Measurements from ENCODE around the gene CCDC186.

The CCDC186 gene

DNA sequence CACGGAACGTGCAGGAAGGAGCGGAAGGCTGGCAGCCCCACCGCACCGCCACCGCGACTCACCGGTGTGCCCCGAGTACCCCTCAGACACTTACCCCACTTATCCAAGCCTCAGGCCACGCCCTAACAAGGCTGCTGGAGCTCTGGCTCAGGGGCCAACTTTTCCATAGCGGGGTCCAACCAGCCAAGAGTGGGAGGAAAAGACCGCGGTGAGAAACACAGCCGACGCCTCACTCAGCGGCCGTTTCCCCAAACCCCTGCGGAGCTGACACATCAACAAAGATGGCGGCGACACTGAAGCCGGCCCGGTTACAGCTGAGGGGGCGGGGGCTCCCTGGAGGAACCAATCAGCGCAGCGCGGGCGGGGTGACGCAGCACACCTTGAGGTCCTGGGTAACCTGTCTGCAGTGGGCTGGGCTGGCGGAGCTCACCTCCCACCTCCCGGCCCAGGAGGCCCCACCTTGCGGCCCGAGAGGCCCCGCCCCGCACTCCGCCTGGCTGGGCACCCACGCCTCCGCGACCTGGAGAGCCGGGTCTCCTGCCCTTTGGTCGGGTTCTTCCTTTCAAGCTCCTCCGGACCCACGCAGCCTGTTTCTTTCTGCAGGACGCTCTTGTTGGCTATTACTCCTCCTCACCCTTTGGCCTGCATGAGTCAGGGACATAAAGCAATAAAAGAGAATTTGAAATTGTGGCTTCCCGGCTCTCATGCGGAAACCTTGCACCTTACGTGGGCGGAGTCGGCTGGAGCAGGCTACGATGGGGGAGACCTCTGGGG is at the start of gene CCDC186:
CCDC186 (minus strand) TSS at position 283 of the 774 bp plus-strand sequence. CDS start 10,935 bp downstream, outside the sequence.
- peak; percentile 35 to 95 (median 84) for DNase-seq

DNA sequence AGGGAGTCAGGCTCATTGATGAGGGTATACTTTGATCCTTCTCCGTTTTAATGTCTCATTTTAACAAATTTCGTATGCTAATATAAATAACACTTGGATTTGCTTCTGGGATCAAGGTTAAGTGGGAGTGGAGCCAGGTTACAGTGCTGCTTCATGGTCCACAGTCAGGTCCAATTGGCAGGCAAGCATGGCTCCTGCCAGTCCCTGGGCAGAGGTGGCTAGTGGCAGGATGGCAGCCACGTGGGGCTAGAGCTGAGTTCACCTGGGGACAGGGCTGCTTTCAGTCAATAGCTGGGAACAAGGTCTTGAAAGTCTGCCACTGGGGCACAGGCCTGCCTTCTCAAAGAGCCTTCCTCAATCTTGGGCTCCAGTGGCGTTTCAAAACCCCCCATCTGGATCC is 49.1 kb upstream of the CCDC186 start:
- DNase-seq: no peak

DNA sequence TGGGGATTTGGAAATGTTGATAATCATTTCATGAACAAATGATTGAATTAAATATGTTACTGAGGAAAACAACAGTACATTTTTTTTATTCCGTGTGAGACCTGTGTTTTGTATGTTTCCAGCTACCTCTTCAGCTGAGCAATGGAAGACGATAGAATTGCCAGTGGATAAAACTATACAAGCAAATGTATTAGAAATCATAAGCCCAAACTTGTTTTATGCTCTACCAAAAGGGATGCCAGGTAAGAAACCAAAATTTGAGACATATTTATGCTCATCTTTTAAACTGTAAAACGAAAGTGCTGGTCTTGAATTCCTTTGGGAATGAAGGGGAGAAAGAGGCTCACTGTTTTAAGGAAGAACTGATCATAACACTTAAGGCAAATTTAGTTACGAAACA is 47.2 kb upstream of the CCDC186 start:
- no peak for DNase-seq

DNA sequence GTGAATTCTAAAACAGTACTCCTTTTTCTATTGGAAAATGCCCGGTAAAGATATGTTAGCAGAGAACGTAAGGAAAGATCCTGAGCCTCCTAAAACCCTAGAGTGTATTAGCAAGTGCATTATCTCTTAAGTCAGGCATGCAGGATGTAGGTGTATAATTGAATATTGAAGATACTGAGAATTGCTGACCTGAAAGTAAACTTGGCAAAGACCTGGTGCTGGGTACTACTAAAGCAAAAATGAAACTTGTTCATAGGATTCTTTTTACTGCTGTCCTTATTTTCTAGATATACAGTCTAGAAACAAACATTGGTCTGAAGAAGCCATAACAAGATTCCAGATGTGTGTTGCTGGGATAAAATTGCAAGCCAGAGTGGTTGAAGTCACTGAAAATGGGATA is 46.3 kb upstream of the CCDC186 start:
- DNase-seq: no peak

DNA sequence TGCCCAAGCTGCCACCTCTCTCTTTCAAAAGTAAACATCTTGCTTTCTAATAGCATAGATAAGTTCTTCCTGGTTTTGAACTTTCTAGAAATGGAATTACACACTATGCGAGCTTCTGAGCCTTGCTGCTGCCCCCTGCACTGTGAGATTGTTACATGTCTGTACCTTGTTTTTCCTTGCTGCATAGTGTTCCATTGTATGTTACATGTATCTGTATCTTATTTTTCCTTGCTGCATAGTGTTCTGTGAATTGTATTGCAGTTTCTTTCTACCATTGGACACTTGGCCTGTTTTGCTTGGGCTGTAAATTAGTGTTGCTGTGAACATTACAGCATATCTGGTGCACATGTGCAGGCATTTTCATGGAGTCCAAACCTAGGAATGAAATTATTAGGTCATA is 41.0 kb upstream of the CCDC186 start:
- no peak for DNase-seq

DNA sequence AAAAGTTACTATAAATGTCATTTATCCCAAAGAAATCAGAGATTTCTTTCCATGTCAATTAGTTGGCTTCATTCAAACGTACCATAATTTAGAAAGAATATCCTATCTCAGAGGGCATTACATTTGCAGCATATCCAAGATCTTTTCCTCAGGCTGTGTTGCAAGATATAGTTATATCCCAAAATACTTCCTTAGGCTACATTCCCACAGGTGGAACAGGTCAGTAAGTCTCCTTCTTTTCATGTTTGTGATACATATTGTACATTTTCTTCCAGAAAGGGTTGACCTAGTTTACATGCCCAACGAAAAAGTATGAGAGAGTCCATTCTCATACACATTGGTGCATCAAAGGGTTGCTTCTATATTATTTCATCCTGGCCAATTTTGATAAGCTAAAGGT is 38.1 kb upstream of the CCDC186 start:
- no peak for DNase-seq

DNA sequence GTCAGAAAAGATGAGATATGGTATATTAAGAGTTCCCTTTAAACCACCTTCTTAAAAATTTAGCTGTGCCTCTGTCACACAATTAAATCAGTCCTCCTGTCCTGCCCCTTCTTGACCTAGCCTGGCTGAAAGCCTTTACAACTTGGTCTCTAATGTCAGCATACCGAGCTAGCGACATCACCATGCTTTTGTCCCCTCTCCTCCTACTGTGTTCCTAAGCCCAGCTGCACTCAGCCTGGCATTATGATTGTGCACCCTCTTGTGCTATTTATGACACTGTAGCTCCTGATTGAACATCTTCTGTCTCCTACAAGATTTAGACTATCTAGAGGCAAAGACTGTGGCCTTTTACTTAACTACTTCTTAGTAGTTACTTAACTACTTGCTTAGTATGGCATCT is 34.3 kb upstream of the CCDC186 start:
- no peak for DNase-seq

DNA sequence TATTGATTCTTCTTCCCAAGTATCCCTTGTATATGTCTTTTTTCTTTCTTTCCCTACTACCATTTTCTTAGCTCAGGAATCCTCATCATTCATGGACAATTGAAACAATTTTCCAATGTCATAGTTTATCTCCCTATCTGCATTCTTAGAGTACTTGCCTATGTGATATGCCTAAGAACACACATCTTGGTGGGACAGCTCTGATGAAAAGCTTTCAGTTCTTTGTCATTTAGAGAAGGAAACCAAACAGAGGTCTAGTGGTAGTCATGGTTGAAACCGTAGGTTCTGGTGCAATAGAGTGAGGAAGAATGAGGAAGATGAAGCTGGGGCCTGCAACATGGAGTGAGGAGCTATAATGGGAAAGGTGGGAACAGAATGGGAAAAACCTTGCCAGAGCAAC is 33.3 kb upstream of the CCDC186 start:
- DNase-seq: no peak

DNA sequence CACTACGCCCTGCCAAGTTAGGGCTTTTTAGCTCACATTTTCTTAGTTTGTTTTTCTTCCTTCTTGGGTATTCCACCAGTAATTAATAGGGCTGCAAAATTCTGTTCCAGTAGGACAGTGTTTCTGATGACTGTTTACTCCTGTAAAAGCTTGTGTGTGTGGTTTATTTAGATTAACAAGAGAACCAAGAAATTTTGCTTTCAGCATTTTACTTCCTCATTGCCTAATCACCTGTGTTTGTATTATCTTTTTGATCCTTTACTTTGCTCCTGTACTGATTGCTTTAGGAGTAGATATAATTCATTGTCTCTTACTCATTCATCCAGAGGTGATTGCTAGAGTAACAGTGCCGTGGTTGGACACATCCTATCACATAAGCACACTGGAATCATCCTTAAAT is 32.9 kb upstream of the CCDC186 start:
- no peak for DNase-seq

DNA sequence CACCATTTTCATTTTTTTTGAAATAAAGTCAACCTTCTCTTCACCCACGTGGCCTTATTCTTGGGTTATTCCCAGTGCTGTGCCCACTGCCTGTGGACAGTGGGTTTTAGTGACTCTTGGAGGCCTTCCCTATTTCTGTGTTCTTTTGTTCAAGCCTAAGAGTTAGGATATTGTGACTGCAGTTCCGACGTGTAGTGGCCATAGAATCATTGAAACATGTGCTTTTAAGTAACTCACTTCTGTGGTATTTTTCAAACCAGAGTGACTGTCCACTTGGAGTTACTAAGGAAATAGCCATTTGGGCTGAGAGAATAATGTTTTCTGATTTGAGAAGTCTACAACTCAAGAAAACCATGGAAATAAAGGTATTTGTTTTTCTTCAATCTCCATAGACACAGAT is 28.8 kb upstream of the CCDC186 start:
- DNase-seq: no peak

DNA sequence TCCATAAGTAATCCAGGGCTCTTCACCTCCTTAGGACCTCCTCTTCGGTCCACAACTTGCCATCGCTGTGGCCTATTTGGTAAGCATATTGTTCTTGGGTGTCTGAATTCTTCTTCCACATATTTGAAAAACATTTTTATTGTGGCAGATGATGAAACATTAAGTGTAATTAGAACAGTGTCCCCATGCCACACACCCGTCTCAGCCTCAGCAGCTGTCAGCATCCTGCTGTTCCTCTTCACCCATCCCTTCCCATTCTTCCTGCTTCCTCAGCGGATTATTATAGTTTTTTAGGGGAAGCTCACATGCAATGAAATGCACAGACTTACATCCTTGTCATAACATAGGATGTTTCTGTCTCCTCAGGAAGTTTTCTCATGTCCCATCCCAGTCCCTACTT is 25.2 kb upstream of the CCDC186 start:
- DNase-seq: no peak

DNA sequence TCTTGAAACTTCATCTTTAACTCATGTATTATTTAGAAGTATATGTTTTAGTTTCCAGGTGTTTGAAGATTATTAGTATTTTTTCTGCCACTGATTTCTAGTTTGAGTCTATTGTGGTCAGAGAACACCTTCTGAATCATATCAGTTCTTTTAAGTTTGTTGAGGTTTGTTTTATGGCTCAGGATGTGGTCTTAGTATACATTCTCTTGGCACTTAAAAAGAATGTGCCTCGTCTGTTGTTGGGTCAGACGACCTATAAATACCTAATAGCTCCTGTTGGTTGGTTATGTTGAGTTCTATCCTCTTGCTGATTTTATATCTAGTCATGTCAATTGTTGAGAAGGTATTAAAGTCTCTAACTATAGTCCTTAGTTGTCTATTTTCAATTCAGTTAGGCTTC is 21.1 kb upstream of the CCDC186 start:
- no peak for DNase-seq

DNA sequence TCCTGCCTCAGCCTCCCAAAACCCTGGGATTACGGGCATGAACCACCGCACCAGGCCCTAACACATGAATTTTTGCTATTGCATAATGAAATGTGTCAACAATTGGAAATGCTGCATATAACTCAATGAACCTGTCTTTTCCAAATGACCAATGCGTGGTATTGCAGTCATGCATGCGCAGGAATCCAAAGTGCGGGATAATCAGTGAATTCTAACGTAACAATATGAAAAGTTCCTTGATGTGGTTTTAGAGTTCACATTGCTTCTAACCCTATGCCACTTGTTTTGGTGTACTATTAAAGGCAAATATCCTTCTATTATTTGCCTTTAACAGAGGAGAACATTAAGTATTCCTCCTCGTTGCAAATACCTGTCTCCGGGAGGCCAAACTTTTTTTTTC is 15.7 kb upstream of the CCDC186 start:
- no peak for DNase-seq

DNA sequence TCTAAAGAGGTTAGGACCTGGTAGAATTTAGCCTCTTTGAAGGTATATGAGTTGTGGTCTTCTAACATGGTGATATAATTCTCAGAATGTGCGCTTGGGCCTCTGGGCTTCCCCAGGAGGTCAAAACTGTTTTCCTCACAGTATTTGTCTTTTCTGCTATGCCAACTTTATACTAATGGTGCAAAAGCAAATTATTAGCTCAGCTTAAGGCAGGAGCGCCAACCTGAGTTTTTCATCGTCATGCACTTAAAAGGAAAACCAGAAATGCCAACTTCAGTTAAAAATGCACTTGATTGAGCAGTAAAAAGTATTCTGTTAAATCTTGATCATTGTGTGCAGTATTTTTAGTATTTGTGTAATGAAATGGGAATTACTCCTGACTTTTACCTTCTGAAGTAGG is 14.9 kb upstream of the CCDC186 start:
- DNase-seq: no peak

DNA sequence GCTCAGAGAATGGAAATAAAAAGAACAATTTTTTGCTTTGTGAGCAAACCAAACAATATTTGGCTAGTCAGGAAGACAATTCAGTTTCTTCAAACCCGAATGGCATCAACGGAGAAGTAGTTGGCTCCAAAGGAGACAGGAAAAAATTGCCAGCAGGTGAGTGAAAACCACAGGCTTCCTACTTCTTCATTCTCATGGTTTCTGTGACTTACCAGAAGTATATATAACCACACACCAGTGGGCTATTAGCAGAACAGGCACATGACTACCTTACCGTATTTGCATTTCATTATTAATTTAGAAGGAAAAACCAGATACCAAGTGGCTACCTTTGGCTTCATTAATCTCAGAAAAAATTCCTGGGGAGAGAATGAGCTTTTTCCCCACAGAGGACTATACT is 14.0 kb upstream of the CCDC186 start:
- no peak for DNase-seq

DNA sequence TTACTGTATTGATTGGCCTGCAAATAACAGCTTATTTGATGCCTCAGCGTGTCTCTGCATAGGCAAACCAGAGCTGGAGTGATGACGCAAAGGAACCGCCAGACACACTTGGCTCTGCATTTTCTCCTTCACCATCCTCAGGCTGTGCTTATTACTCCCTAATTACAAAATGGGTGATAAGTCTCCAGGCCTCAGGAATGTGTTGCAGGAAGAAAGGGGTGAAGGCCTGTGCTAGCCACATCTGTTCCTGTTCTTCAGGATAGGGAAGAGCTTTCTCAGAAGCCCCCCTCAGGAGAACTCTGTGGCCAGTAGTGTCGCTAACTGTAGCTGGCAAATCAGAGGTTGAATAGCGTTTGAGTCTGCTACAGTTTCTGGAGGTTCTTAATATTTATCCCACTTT is 10.3 kb upstream of the CCDC186 start:
- no peak for DNase-seq

DNA sequence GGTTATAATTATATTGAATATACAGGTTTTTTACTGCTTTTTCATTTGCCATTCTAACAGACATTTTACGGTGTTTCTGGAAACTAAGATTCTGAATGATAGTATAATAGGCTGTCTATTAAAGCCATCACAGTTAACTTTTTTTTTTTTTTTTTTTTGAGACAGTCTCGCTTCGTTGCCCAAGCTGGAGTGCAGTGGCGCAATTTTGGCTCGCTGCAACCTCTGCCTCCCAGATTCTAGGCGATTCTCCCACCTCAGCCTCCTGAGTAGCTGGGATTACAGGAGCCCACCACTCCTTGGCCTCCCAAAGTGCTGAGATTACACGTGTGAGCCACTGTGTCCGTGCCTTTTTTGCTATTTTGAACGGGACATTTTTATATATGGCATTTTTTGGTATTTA is 9.6 kb upstream of the CCDC186 start:
- no peak for DNase-seq

DNA sequence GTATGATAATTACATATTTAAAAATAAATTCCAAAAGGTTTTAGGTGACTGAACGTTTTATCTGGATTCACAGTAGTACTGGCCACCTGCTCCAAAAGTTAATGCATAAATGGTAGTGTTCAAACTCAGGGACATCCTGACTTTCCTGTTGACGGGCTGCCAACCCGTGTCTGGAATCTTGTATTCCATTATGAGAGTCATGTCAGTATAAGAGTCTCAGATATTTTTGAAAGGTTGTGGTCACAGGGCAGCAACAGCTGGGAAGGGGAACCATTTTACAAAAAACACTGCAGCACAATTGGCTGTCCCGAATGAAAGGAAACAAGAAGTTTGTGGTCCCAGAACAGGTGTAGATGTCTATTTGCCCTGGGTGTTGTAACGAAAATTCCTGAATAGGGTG is 8.0 kb upstream of the CCDC186 start:
- no peak for DNase-seq

DNA sequence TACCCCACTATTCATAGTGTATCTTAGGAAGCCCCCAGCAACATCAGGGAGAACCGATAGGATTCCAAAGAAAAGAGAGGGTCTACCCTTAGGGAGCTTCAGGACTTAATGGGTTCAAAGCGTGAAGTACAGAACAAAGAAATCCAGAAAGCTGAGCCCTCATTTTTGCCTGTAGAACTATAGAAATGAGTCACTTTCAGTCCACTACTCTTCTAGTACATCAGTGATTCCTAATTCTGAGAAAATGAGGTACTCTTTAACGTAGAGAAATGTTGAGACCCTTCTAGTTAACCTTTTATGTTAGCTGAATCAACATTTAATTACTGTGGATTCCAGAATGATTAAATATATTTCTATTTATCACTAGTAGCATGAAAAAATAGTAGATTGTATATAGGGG is 6.9 kb upstream of the CCDC186 start:
- no peak for DNase-seq

DNA sequence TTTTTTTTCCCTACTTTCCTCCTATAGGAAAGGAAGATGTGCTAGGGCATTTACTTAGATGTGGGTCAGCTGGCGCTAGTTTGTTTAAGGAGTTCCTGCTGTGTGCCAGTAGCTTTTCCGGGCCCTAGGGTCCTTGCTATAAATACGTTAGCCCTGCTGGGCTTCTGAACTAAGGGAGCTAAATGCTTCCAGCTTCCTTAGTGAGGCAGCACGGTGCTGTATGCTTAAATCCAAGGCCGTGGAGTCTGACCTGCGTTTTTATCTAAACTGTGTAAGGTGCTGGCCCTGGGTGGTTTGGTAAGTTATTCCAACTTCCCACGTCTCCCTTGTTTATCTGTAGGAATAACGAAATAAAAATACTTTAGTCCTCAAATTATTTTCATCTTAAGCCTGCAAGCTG is 5.7 kb upstream of the CCDC186 start:
- no peak for DNase-seq

DNA sequence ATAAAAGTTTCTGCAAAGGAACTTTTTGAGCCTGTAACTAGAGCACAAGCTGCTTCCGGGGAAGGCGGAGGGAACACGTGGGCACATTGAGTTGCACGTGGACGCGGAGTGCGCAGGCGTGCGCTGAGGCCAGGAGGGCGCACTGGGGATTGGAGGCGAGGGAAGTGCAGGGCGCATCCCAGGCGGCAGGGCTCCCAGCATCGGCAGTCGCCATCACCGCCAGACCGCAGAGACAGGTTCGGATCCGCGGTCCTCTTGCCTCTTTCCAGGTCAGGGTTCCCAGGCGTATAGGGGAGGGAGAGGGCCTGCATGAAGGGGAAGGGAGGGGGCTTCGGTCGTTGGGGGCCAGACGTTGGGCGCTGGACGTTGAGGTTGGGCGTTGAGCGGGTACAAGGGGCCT is 5.1 kb upstream of the CCDC186 start, which contains the start of gene TDRD1:
TDRD1 (plus strand) TSS at position 206 of the 400 bp plus-strand sequence. CDS start 8,479 bp downstream, outside the sequence.
- no peak for DNase-seq

DNA sequence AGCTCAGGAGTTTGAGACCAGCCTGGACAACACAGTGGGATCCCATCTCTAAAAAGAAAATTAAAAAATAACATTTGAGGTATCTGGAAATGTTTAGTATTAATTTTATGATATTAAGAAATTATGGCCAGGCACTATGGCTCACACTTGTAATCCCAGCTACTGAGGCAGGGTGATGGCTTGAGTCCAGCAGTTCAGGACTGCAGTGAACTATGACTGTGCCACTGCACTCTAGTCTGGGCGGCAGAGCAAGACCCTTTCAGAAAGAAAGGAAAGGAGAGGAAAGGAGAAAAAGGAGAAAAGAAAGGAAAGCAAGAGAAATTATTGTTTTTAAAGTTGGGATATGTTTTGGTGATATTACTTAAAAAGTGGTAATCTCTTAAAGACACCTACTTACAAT is 2.5 kb upstream of the CCDC186 start:
- DNase-seq: no peak

DNA sequence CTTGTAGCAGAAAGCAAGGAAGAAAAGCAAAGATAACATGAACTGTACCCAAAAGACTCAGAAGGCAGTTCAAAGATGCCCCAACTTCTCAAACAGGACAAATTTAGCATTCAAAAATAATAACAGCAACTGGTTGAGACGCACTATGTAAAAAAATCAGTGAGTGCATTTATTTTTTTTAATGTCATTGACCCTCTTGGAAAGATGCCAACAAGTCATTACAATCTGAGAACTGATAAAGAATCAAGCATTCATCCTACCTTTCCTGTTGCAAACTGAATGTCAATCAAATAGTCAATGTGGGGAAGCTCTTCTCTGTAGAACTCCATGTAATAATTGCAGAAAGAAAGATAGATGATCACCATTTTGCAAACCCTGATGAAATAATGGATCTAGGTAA is 1.7 kb upstream of the CCDC186 start:
- DNase-seq: no peak

DNA sequence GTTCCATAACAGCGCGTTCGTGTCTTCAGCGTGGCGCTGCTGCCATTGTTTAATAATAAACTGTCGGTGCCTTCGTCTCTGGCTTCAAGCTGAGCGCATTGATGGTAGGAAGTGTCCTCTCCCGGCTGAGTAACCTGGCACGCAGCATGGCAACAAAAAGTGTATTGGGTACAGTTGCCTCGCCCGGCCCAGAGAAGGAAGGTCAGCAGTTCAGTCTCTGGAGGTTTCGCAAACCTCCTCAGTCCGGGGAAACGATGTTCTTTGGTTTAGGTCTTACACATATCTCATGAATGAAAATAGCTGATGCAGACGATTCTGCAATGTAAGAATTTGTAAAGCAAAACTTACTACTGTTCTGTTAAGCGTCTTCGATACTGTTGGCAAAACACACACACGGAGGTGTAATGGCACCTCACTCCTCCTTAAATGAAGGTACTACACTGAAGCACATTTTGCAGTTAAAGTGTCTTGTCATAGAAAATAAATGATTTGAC is 739 bp upstream of the CCDC186 start:
- DNase-seq: peak in 23 of 51 donors; percentile 8 to 81 (median 33)
